ENCODE data around the gene SGPP1. TPM values are rescaled to one million over a fixed set of nuclear protein-coding genes. Genes with fewer than 3 reads are reported as not detected.

The SGPP1 gene, protein sequence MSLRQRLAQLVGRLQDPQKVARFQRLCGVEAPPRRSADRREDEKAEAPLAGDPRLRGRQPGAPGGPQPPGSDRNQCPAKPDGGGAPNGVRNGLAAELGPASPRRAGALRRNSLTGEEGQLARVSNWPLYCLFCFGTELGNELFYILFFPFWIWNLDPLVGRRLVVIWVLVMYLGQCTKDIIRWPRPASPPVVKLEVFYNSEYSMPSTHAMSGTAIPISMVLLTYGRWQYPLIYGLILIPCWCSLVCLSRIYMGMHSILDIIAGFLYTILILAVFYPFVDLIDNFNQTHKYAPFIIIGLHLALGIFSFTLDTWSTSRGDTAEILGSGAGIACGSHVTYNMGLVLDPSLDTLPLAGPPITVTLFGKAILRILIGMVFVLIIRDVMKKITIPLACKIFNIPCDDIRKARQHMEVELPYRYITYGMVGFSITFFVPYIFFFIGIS
- 39.0 and 43.8 TPM in 2 replicates for total RNA-seq

DNA sequence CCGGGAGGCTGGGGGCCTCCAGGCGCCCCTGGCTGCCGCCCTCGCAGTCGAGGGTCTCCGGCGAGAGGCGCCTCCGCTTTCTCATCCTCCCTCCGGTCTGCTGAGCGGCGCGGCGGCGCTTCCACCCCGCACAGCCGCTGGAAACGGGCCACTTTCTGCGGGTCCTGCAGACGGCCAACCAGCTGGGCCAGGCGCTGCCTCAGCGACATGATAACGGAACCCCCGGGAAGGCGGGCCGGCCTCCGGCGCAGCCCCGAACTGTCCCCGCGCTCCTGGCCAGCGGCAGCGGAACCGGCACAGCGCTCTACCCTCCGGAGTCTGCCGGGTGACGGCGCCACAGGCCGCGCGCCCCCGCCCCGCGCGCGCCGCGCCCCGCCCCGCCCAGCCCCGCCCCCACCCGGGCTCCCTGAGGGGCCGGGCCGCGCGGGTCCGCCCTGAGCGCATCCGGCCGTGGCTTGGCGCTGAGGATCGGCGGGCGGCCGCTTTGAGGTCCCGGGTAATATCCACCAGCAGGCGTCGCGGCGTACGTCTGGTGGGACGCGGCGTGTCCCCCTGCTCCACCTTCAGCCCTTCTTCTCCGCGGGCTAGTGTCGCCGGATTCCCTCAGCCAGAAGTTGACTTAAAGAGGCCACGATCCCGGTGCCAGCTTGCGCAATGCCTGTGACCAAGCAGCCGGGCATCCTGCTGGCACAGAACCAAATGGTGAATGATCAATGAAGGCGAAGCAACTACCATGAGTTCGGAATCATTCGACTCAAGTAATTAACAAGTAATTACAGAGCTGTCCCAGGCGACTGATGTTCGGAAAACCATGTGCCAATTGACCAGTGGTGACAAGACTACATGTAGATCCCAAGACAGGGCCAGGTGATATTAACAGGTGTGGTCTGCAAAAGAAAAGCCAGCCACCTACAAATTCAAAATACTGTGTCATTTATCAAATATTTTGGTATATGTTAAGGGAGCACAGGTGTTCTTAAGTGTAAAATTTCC lies at the start of gene SGPP1:
TSS of gene SGPP1 (minus strand) at position 330 of the 993 bp plus-strand sequence. CDS start at position 209, 121 bp downstream.

DNA sequence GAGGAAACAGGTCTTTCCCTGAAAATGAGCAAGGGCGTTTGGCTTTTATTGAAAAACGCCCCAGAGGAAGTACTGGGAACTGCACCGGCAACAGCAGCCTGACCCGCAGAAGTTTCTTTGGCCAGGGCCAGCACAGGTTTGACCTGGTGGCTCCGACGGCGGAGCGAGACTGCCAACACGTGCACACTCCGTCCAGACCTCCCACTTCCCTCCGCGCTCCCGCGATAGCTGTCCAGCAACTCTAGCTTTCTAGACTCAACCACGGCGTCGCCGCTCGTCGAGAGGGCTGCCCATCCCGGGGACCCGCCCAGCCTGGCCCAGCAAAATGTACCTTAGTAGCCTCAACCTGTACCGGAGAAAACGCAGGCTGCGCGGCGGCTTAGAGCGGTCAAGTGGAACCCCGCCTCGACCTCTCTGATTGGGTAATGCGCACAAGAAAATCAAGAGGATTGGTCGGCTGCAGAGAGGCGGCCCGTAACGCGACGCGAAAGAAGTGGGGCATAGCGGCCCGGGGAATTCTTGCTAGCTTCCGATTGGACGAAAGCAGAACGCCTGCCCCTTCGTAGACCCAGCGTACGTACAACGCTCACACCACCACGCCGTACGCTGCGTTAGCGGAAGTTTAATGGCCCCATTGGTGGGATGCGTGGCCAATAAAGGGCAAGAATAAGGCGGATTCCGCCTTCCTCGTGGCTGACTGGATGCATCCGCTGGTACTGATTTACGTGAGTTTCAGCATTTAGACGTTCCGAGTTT lies 86.2 kb downstream of the SGPP1 start, which contains the start of gene WDR89:
TSS of gene WDR89 (minus strand) at position 399 of the 756 bp plus-strand sequence. CDS start 41,929 bp downstream, outside the sequence.

Small RNA genes within 50 kb of the gene (small RNA-seq; reads per million reads assigned to genes)
- not detected for gene AL161670.1
- not detected for gene RF00012
- gene RNU7-116P: not detected

Other genes starting within 250 kb of the SGPP1 start
- 19.7 and 23.2 TPM in 2 replicates for gene PPP2R5E, start 184.7 kb downstream of the SGPP1 start, total RNA-seq
- gene WDR89, start 86.2 kb downstream of the SGPP1 start, total RNA-seq: 8.0 TPM in 2 replicates
- 19.9 and 32.1 TPM in 2 replicates for gene SYNE2, start 124.9 kb upstream of the SGPP1 start, total RNA-seq